ENCODE data around the gene GABRB1.
A peak's percentile ranks its signal among the peaks of the same experiment; 100 is the strongest.

GABRB1 gene

GRCh38 chr4:47368211-47368610 lies 336.8 kb downstream of the GABRB1 start:
- Histone ChIP-seq H3K79me2 (ENCODE audit: insufficient read depth, low read length) (no peaks in the 10 kb centered on the region), H4K20me1 (ENCODE audit: insufficient read depth, low read length, poor library complexity, severe bottlenecking) (no peaks in the 10 kb centered on the region), H3K9me2 (replicated peaks; ENCODE audit: low read depth, low read length) (no peaks in the 10 kb centered on the region), H3K9me3 (ENCODE audit: insufficient read depth, low read depth, low read length) (no peaks in the 10 kb centered on the region), H3K4me3 (ENCODE audit: low read length, poor library complexity, severe bottlenecking) (peak overlapping the region; percentile 10), H3K4me2 (ENCODE audit: low read depth, low read length, poor library complexity, severe bottlenecking) (peak overlapping the region; percentile 51), H3K27me3 (ENCODE audit: insufficient read depth, low read length, poor library complexity, severe bottlenecking) (no peaks in the 10 kb centered on the region), H2AFZ (ENCODE audit: low read length) (no peak overlapping the region), H3K9ac (ENCODE audit: low read depth, low read length, poor library complexity, severe bottlenecking) (no peak overlapping the region), H3F3A (ENCODE audit: low read depth) (no peaks in the 10 kb centered on the region), H3K4me1 (ENCODE audit: insufficient read depth, low read length, poor library complexity, severe bottlenecking) (peaks cover 17% of the 10 kb centered on the region), H3K36me3 (ENCODE audit: insufficient read depth, low read length) (no peaks in the 10 kb centered on the region)
- TF ChIP-seq EZH2phosphoT487 (IDR thresholded peaks at IDR 0.05; ENCODE audit: borderline replicate concordance) (no peak), CTCF (conservative IDR thresholded peaks at IDR 0.05; ENCODE audit: low read length) (no peak)

GRCh38 chr4:47372561-47372960 lies 341.2 kb downstream of the GABRB1 start:
- Histone ChIP-seq H2AFZ (ENCODE audit: low read length) (no peak overlapping the region), H3K79me2 (ENCODE audit: insufficient read depth, low read length) (no peaks in the 10 kb centered on the region), H3K4me3 (ENCODE audit: low read length, poor library complexity, severe bottlenecking) (no peak overlapping the region)

GRCh38 chr4:47373174-47373573 lies 341.8 kb downstream of the GABRB1 start:
- Histone ChIP-seq H3K27me3 (ENCODE audit: insufficient read depth, low read length, poor library complexity, severe bottlenecking) (no peaks in the 10 kb centered on the region), H3K4me3 (ENCODE audit: low read length, poor library complexity, severe bottlenecking) (no peak overlapping the region), H3F3A (ENCODE audit: low read depth) (no peaks in the 10 kb centered on the region), H4K20me1 (ENCODE audit: insufficient read depth, low read length, poor library complexity, severe bottlenecking) (no peaks in the 10 kb centered on the region), H3K36me3 (ENCODE audit: insufficient read depth, low read length) (no peaks in the 10 kb centered on the region), H3K9ac (ENCODE audit: low read depth, low read length, poor library complexity, severe bottlenecking) (no peak overlapping the region), H3K4me2 (ENCODE audit: low read depth, low read length, poor library complexity, severe bottlenecking) (no peak overlapping the region), H3K9me2 (replicated peaks; ENCODE audit: low read depth, low read length) (no peaks in the 10 kb centered on the region), H2AFZ (ENCODE audit: low read length) (no peak overlapping the region), H3K79me2 (ENCODE audit: insufficient read depth, low read length) (no peaks in the 10 kb centered on the region), H3K9me3 (ENCODE audit: insufficient read depth, low read depth, low read length) (no peaks in the 10 kb centered on the region), H3K4me1 (ENCODE audit: insufficient read depth, low read length, poor library complexity, severe bottlenecking) (peaks cover 5% of the 10 kb centered on the region)
- TF ChIP-seq EZH2phosphoT487 (IDR thresholded peaks at IDR 0.05; ENCODE audit: borderline replicate concordance) = no peak
- no peak for TF ChIP-seq CTCF (conservative IDR thresholded peaks at IDR 0.05; ENCODE audit: low read length)

More at GRCh38 chr4:47372561-47372960, 341.2 kb downstream of the GABRB1 start:
- Histone ChIP-seq H4K20me1 (ENCODE audit: insufficient read depth, low read length, poor library complexity, severe bottlenecking) (no peaks in the 10 kb centered on the region), H3K4me1 (ENCODE audit: insufficient read depth, low read length, poor library complexity, severe bottlenecking) (peaks cover 11% of the 10 kb centered on the region), H3K9me2 (replicated peaks; ENCODE audit: low read depth, low read length) (no peaks in the 10 kb centered on the region), H3K4me2 (ENCODE audit: low read depth, low read length, poor library complexity, severe bottlenecking) (no peak overlapping the region), H3F3A (ENCODE audit: low read depth) (no peaks in the 10 kb centered on the region), H3K27me3 (ENCODE audit: insufficient read depth, low read length, poor library complexity, severe bottlenecking) (no peaks in the 10 kb centered on the region), H3K36me3 (ENCODE audit: insufficient read depth, low read length) (no peaks in the 10 kb centered on the region), H3K9me3 (ENCODE audit: insufficient read depth, low read depth, low read length) (no peaks in the 10 kb centered on the region), H3K9ac (ENCODE audit: low read depth, low read length, poor library complexity, severe bottlenecking) (no peak overlapping the region)
- no peak for TF ChIP-seq CTCF (conservative IDR thresholded peaks at IDR 0.05; ENCODE audit: low read length)
- TF ChIP-seq EZH2phosphoT487 (IDR thresholded peaks at IDR 0.05; ENCODE audit: borderline replicate concordance) = no peak

Data from Loucy (cell line).